ENCODE data around the gene USP25. TPM values are rescaled to one million over a fixed set of nuclear protein-coding genes. Genes with fewer than 3 reads are reported as not detected.
A peak's percentile ranks its signal among the peaks of the same experiment; 100 is the strongest.

USP25 gene
- total RNA-seq, 1 donor, result 56.1 TPM

DNA sequence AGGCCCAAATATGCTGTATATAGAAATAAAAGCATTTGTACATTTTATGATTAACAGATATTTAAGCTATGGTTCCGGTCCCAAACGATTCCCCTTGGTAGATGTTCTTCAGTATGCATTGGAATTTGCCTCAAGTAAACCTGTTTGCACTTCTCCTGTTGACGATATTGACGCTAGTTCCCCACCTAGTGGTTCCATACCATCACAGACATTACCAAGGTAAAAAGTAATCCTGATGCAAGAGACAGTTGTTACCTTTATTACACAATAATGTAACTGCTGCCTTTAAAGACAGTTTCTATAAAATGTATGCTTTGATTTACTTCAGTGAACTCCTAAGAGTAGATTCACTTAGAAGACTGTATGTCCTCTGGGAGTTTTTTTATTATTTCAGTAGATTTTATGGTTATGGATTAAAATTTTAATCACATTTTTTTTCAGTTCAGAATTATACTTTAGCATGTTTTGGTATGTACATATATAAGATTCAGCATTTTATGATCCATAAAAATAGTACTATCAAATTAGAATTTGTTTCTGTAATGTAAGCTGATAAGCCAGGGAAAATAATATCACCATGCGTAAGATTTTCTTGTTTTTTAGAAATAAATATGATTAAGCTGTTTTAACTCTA lies 96.5 kb downstream of the USP25 start:
- Histone ChIP-seq H3K9me3 (ENCODE audit: low read depth, low read length) (no peaks in the 10 kb centered on the region), H4K20me1 (ENCODE audit: insufficient read depth, low read length) (no peaks in the 10 kb centered on the region), H3K27ac (ENCODE audit: low read depth, low read length) (no peak overlapping the region), H3K4me3 (ENCODE audit: insufficient read depth, low read length) (no peak overlapping the region), H3K79me2 (ENCODE audit: insufficient read depth, low read length) (peaks cover 2% of the 10 kb centered on the region), H3K27me3 (ENCODE audit: insufficient read depth, low read length) (no peaks in the 10 kb centered on the region), H2AFZ (ENCODE audit: low read length) (no peak overlapping the region), H3K36me3 (ENCODE audit: insufficient read depth, low read length) (no peaks in the 10 kb centered on the region), H3K4me1 (ENCODE audit: insufficient read depth, low read length) (peaks cover 3% of the 10 kb centered on the region), H3K4me2 (ENCODE audit: insufficient read depth, low read length) (no peak overlapping the region)
- no peak for DNase-seq (ENCODE audit: insufficient read length, low spot score, missing footprints)
- TF ChIP-seq CTCF (IDR thresholded peaks at IDR 0.05; ENCODE audit: extremely low read depth, low read depth, low read length), result peak; percentile 48

- H2AFZ ChIP-seq (ENCODE audit: low read length), result no peak overlapping the region
- no peak overlapping the region for H3K4me3 ChIP-seq (ENCODE audit: insufficient read depth, low read length)
- H3K4me1 ChIP-seq (ENCODE audit: insufficient read depth, low read length), result no peaks in the 10 kb centered on the region
- no peaks in the 10 kb centered on the region for H3K9me3 ChIP-seq (ENCODE audit: low read depth, low read length)
- no peak for DNase-seq (ENCODE audit: insufficient read length, low spot score, missing footprints)
- no peaks in the 10 kb centered on the region for H3K27me3 ChIP-seq (ENCODE audit: insufficient read depth, low read length)
- H4K20me1 ChIP-seq (ENCODE audit: insufficient read depth, low read length), result no peaks in the 10 kb centered on the region
- peaks cover 2% of the 10 kb centered on the region for H3K79me2 ChIP-seq (ENCODE audit: insufficient read depth, low read length)
- no peak overlapping the region for H3K27ac ChIP-seq (ENCODE audit: low read depth, low read length)
- H3K4me2 ChIP-seq (ENCODE audit: insufficient read depth, low read length), result no peak overlapping the region
- no peak for TF ChIP-seq CTCF (IDR thresholded peaks at IDR 0.05; ENCODE audit: extremely low read depth, low read depth, low read length)
- no peaks in the 10 kb centered on the region for H3K36me3 ChIP-seq (ENCODE audit: insufficient read depth, low read length)
Measured at GRCh38 chr21:15826908-15827601, 97.3 kb downstream of the USP25 start.

DNA sequence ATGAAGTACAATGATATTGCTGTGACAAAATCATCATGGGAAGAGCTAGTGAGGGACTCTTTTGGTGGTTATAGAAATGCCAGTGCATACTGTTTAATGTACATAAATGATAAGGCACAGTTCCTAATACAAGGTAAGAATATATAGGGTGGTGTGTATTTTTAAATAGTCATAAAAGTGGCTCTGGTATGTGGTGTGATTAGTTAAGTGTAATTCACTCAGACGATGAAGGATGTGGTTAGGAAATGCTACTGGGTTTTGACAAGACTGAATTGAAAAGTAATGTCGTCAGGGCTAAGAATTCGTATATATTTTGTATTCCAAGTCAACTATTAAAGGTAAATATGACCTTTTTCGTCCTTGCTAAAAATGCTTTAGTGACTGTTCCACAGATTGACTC lies 101.7 kb downstream of the USP25 start:
- Histone ChIP-seq H4K20me1 (ENCODE audit: insufficient read depth, low read length) (no peaks in the 10 kb centered on the region), H3K27me3 (ENCODE audit: insufficient read depth, low read length) (no peaks in the 10 kb centered on the region), H3K4me3 (ENCODE audit: insufficient read depth, low read length) (no peak overlapping the region), H3K4me1 (ENCODE audit: insufficient read depth, low read length) (no peaks in the 10 kb centered on the region), H3K27ac (ENCODE audit: low read depth, low read length) (no peak overlapping the region), H3K79me2 (ENCODE audit: insufficient read depth, low read length) (peaks cover 2% of the 10 kb centered on the region), H3K36me3 (ENCODE audit: insufficient read depth, low read length) (no peaks in the 10 kb centered on the region), H3K9me3 (ENCODE audit: low read depth, low read length) (no peaks in the 10 kb centered on the region), H2AFZ (ENCODE audit: low read length) (no peak overlapping the region), H3K4me2 (ENCODE audit: insufficient read depth, low read length) (no peak overlapping the region)
- DNase-seq (ENCODE audit: insufficient read length, low spot score, missing footprints), result no peak
- TF ChIP-seq CTCF (IDR thresholded peaks at IDR 0.05; ENCODE audit: extremely low read depth, low read depth, low read length), result no peak

- H3K4me3 ChIP-seq (ENCODE audit: insufficient read depth, low read length), result no peak overlapping the region
- H3K79me2 ChIP-seq (ENCODE audit: insufficient read depth, low read length), result no peaks in the 10 kb centered on the region
- no peak for DNase-seq (ENCODE audit: insufficient read length, low spot score, missing footprints)
- no peak overlapping the region for H3K27ac ChIP-seq (ENCODE audit: low read depth, low read length)
- no peaks in the 10 kb centered on the region for H4K20me1 ChIP-seq (ENCODE audit: insufficient read depth, low read length)
- H3K9me3 ChIP-seq (ENCODE audit: low read depth, low read length), result no peaks in the 10 kb centered on the region
- peak overlapping the region; percentile 54 for H3K4me2 ChIP-seq (ENCODE audit: insufficient read depth, low read length)
- H2AFZ ChIP-seq (ENCODE audit: low read length), result no peak overlapping the region
- H3K36me3 ChIP-seq (ENCODE audit: insufficient read depth, low read length), result no peaks in the 10 kb centered on the region
- H3K4me1 ChIP-seq (ENCODE audit: insufficient read depth, low read length), result peaks cover 28% of the 10 kb centered on the region
- TF ChIP-seq CTCF (IDR thresholded peaks at IDR 0.05; ENCODE audit: extremely low read depth, low read depth, low read length), result no peak
- H3K27me3 ChIP-seq (ENCODE audit: insufficient read depth, low read length), result no peaks in the 10 kb centered on the region
Measured at GRCh38 chr21:15837645-15838044, 107.9 kb downstream of the USP25 start.
